Amniotic epithelial cell (primary cell): Measurements from ENCODE around the gene RFFL.
"Not testable (repeated sequence)": the region's sequence is repeated elsewhere in the genome, so short reads cannot be mapped to it uniquely, and the experiment has no call there.

Experiments
- DNase-seq: peaks from one replicate; pipeline ENCODE4 v3.0.0-alpha.2; 2010; ENCODE audit warnings: low read depth

Gene RFFL

DNA sequence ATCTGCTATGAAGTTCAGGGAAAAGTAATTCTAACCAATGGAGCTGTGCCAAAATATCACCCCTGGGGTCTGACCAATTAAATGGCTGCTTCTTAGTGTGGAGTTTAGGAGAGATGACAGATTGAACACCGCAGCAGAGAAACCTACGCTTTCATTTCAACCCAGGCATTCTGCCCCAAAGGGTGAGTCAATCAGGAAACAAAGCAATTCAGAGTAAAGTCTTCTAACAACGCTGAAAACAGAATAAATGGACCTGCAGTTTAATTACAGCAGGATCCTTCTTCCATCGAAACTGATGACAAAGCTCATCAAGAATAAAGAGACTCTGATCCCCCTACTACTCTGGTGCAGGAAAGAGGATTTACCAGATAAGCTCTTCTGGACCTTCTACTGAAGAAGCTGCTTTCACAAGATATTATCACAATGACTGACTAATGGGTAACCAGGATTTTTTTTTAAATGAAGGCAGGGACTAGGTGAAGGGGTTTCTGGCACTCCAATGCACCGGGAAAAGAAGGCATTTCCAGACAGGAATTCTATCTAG is 16.7 kb downstream of the RFFL start:
- peak; percentile 76 for DNase-seq

- DNase-seq = no peak
Measured at GRCh38 chr17:35046245-35046644, 17.3 kb downstream of the RFFL start.

DNA sequence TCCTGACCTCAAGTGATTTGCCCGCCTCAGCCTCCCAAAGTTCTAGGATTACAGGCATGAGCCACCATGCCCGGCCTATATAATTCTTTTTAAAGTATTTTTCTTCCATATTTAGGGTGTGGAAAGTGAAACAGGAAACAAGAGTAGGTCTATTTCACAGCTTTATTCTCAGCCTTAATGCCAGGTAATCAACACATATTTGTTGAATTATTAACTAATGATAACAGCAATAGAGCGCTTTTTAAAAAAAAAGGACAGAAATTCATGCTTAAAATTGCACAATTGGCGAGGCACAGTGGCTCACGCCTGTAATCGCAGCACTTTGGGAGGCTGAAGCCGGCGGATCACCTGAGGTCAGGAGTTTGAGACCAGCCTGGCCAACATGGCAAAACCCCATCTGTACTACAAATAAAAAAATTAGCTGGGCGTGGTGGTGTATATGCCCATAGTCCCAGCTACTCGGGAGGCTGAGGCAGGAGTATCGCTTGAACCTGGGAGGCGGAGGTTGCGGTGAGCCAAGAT is 18.0 kb downstream of the RFFL start:
- not testable (repeated sequence) for DNase-seq

GRCh38 chr17:35044181-35044580 is 19.3 kb downstream of the RFFL start:
- DNase-seq = no peak

DNA sequence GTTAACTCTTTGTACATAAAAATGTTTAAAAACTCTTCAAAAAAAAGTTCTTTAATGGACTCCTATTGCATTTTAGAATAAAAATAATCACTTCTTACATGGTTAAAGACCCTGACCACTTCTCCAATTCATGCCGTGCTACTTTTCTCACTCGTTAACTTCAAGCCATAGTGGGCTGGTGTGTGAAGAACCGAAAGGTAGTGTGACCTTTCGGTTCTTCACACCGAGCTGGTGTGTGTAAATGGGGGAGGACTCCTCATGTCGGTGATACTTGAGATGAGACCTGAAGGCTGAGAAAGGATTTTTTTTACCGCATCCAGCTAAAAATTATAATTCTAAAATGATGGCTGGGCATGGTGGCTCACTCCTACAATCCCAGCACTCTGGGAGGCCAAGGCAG is 22.1 kb downstream of the RFFL start:
- DNase-seq = no peak

- no peak for DNase-seq
Measured at GRCh38 chr17:35038453-35038852, 25.1 kb downstream of the RFFL start.

- DNase-seq = no peak
Measured at GRCh38 chr17:35030780-35031179, 32.7 kb downstream of the RFFL start.

DNA sequence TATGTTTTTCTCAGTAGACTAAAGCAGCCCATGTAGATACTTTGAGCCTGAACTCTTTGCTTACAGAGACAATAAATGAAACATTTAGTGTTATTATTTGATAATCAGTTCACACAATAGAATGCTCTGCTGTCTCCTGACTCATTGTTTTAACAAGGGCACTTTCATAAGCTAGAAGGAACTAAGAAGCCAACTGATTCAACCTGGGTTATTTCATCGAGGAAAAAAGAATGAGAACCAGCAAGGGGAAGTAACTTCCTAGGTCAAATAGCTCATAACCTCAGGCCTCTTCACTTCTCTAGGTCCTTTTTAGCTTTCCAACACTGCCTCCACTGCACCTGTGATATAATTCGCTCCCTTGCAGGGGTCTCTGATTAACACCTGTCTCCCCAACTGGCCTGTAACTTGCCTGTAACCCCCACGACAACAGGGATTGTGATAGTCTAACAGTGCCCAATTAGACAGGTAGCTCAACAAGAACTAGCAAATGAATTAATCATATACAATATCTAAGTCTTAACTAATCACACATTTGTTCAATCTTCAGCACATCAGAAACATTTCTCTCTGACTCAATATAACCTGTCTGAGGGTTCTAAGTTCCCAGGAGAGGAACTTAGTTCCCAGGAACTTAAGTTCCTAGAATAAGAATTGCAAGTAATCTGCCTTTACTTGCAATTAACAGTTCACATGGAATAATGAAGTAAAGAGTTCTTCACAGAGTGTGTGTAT is 34.8 kb downstream of the RFFL start:
- peak; percentile 18 for DNase-seq

- not testable (repeated sequence) for DNase-seq
Measured at GRCh38 chr17:35028097-35028496, 35.4 kb downstream of the RFFL start.

DNA sequence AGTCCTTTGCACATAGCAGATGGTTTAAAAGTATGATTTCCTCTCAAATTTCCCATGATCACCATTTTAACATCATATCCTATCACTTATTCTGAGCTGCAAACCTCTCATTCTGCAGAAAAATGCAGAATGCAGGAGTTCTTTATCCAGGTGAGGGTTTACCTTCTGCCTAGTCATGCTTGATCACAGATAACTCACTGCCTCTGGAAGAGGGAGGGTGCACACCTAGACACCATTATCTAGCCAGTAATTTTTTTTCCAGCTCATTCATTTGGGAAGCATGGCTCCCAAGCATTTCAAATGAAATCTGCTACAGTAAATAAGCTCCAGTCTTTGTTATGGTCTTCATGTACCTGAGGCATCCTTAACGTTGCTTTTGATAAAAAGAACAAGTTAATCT is 38.0 kb downstream of the RFFL start:
- no peak for DNase-seq

GRCh38 chr17:35023538-35023937 is 40.0 kb downstream of the RFFL start:
- peak; percentile 77 for DNase-seq

- peak; percentile 99 for DNase-seq
Measured at GRCh38 chr17:35022536-35023063, 40.9 kb downstream of the RFFL start.

- no peak for DNase-seq
Measured at GRCh38 chr17:35021520-35022380, 41.8 kb downstream of the RFFL start.

GRCh38 chr17:35019386-35020179 is 43.9 kb downstream of the RFFL start:
- DNase-seq = no peak

GRCh38 chr17:35018814-35019213 is 44.7 kb downstream of the RFFL start:
- DNase-seq = no peak

- DNase-seq = no peak
Measured at GRCh38 chr17:35017021-35017420, 46.5 kb downstream of the RFFL start.

DNA sequence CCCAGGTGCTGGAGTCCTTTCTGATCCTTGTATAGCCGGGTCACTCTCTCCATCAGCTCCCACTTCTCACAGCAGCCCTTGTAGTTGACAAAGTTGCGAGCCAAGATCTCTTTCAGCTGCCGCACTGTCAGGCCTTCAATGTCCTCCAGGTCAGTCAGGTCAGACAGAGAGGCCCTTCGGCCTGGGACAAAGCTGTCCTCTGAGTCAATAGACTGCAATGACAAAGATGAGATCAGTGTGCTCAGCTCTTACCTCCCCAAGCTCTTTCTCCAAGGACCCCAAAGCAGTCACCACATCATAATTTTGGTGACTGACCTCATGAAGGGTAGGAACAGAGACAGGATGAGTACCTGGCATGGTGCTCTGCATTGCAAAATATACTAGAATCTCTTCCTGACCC is 47.1 kb downstream of the RFFL start:
- DNase-seq = no peak

- DNase-seq = no peak
Measured at GRCh38 chr17:35011671-35012216, 51.8 kb downstream of the RFFL start.

GRCh38 chr17:35010093-35010492 is 53.4 kb downstream of the RFFL start:
- no peak for DNase-seq

DNA sequence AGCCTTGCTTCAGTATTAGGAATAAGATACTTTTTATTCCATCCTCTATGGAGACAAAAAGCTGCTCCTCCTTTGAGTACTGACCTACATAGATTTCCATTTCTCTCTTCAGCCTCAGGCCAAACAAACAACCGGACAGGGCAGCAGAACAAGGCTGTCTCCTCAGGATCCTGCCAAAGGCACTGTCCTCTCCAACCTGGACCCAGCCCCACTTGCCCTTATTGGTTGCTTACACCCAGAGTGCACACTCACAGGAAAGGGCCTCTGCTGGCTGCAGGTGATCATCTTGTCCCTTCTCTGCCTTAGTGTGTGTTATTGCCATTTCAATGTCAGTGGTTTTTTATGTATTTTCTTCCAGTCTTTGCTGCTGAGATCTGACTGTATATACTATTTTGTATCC is 56.5 kb downstream of the RFFL start:
- DNase-seq = no peak

DNA sequence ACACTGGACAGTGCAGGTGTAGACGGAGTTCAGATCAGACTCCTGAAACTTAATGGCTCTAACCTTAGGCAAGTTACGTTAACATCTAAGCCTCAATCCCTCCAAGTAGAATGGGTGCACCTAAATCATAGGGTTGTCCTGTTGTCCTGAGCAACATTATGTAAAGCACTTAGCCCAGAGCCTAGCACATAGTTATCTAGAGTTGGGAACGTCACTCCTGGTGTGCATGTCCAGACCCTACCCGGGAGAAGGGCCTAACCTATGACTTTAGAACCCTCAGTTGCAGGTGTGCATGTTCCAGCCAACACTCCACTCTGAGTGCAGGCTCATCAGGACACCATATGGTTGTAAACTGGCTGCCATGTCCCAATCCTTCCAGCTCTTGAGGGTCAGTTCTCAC is 57.2 kb downstream of the RFFL start:
- no peak for DNase-seq
